DMS153 (cell line): ENCODE measurements around the gene CPXM2.

Experiments
- DNase-seq: peaks from one replicate; lab custom pipeline; 2025; lab: John Stamatoyannopoulos, UW

The CPXM2 gene

GRCh38 chr10:123797813-123798212 lies 93.8 kb downstream of the CPXM2 start:
- DNase-seq: no peak

GRCh38 chr10:123796736-123797135 lies 94.9 kb downstream of the CPXM2 start:
- no peak for DNase-seq

GRCh38 chr10:123795846-123796590 lies 95.6 kb downstream of the CPXM2 start:
- DNase-seq: no peak

GRCh38 chr10:123795196-123795780 lies 96.3 kb downstream of the CPXM2 start:
- DNase-seq: no peak

- DNase-seq: no peak
These were observed 99.2 kb downstream of the CPXM2 start for GRCh38 chr10:123792248-123792978.

- DNase-seq: no peak
These were observed 101.3 kb downstream of the CPXM2 start for GRCh38 chr10:123790132-123790885.

GRCh38 chr10:123788981-123789380 lies 102.6 kb downstream of the CPXM2 start:
- DNase-seq: no peak

- no peak for DNase-seq
These were observed 104.0 kb downstream of the CPXM2 start for GRCh38 chr10:123787566-123787965.

GRCh38 chr10:123786896-123787295 lies 104.7 kb downstream of the CPXM2 start:
- DNase-seq: no peak

GRCh38 chr10:123786306-123786705 lies 105.3 kb downstream of the CPXM2 start:
- DNase-seq: no peak

GRCh38 chr10:123784646-123785045 lies 107.0 kb downstream of the CPXM2 start:
- no peak for DNase-seq

- DNase-seq: no peak
These were observed 107.4 kb downstream of the CPXM2 start for GRCh38 chr10:123784216-123784615.

- DNase-seq: no peak
These were observed 108.3 kb downstream of the CPXM2 start for GRCh38 chr10:123783296-123783695.

- no peak for DNase-seq
These were observed 109.1 kb downstream of the CPXM2 start for GRCh38 chr10:123782549-123782948.

GRCh38 chr10:123781956-123782500 lies 109.6 kb downstream of the CPXM2 start:
- no peak for DNase-seq

GRCh38 chr10:123781324-123781900 lies 110.2 kb downstream of the CPXM2 start:
- DNase-seq: no peak

- no peak for DNase-seq
These were observed 112.7 kb downstream of the CPXM2 start for GRCh38 chr10:123778719-123779517.

GRCh38 chr10:123777881-123778280 lies 113.7 kb downstream of the CPXM2 start:
- no peak for DNase-seq

GRCh38 chr10:123774132-123774742 lies 117.4 kb downstream of the CPXM2 start:
- no peak for DNase-seq
